Sigmoid colon (tissue), 7 donors: ENCODE data around the gene FGF14. TPM values are rescaled to one million over a fixed set of nuclear protein-coding genes. Genes with fewer than 3 reads are reported as not detected.

Source experiments
- DNase-seq: peaks from one replicate; pipeline ENCODE4 v3.0.0-alpha.2; 2019
- H3K27ac ChIP-seq, 4 donors: fragments of 200-600 bp; sonication (generic); one replicate each; pipeline ENCODE4 v1.5.1; 2016 to 2019; ENCODE audit warnings: mild to moderate bottlenecking in 1 of 4
- H3K27me3 ChIP-seq, 3 donors: fragments of 200-600 bp; sonication (generic); one replicate each; pipeline ENCODE4 v1.5.1; 2019; ENCODE audit warnings: mild to moderate bottlenecking in 1 of 3
- H3K36me3 ChIP-seq, 4 donors: fragments of 200-600 bp; sonication (generic); one replicate each; pipeline ENCODE4 v1.5.1; 2016 to 2019
- H3K4me1 ChIP-seq, 4 donors: fragments of 200-600 bp; sonication (generic); one replicate each; pipeline ENCODE4 v1.5.1; 2017 to 2019
- H3K4me3 ChIP-seq, 4 donors: fragments of 200-600 bp; sonication (generic); one replicate each; pipeline ENCODE4 v1.5.1; 2017 to 2019; ENCODE audit warnings: mild to moderate bottlenecking in 2 of 4, moderate library complexity in 1 of 4
- H3K9me3 ChIP-seq, 4 donors: fragments of 200-600 bp in 3 of 4; sonication (generic) in 3 of 4; one replicate each; pipeline versions ENCODE4 v1.5.1 to v1.6.1; 2013 to 2019
- EP300 ChIP-seq, 4 donors: sonication (generic); formaldehyde crosslinking; IDR thresholded peaks; one replicate each; pipeline ENCODE4 v1.6.1; 2017; ENCODE audit warnings: antibody characterized with exemption in 4 of 4
- POLR2A ChIP-seq, 2 donors: fragments of 450-650 bp; IDR thresholded peaks; one replicate each; pipeline ENCODE4 v1.6.1; 2016; ENCODE audit warnings: antibody characterized with exemption in 2 of 2, mild to moderate bottlenecking in 2 of 2, moderate library complexity in 2 of 2
- POLR2AphosphoS5 ChIP-seq, 4 donors: sonication (generic); formaldehyde crosslinking; IDR thresholded peaks; one replicate each; pipeline ENCODE4 v1.6.1; 2017; ENCODE audit warnings: antibody characterized with exemption in 4 of 4
- WGBS, 2 donors: extraction: QIAGEN DNeasy Blood & Tissue Kit; methylation state at CpG; one replicate each; pipeline ENCODE4 v1.1.7; 2013; 5-methylcytosine and 5-hydroxymethylcytosine counted together
- intact Hi-C: fragments of 100-400 bp; cut with DNase I; formaldehyde crosslinking; loops from one replicate; pipeline ENCODE4 v1.15.1; 2023
- polyA plus RNA-seq, 3 donors: library from polyadenylated mRNA; stranded (reverse); fragments of 200-250 nt; gene quantifications; one replicate each; pipeline ENCODE4 v1.2.3, GENCODE V29; 2013
- total RNA-seq, 4 donors: library from RNA; depleted of rRNA; stranded (reverse); fragments of >200 nt; gene quantifications; one replicate each; pipeline ENCODE4 v1.1.0, GENCODE V29; 2016
- TF ChIP-seq, protein P1 (sequence below), 4 experiments: fragments of 450-650 bp in 3 of 4; fragments of 200-600 bp in 1 of 4; IDR thresholded peaks; one replicate each; pipeline ENCODE4 v1.5.1; 2016 to 2019; ENCODE audit warnings: antibody characterized with exemption in 4 of 4, mild to moderate bottlenecking in 3 of 4, moderate library complexity in 2 of 4
- donor health status: healthy with polysubstance abuse.
- donor health status: Bipolar disorder and iron deficiency.
- donor health status: healthy.

Gene FGF14
- total and polyA plus RNA-seq, 7 donors: under 0.01 to 1.6 (median 1.1) TPM

DNA sequence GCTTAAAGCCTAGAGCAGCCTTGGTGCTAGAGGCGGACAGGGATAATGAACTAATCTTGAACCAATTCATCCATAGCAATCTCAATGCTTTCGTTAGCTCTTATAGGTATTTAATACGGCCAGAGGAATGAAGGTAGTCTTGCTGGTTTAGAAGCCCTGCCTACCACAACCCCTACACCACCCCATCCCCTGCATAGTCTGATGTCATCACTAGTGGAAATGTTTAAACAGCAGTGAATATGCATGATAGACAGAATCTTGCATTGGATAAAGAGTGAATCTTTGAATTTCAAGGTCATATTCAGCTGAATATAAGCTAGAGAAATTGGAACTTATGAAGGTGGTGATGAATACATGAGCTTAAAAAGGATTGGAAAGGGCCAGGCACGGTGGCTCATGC is 627.5 kb downstream of the FGF14 start:
- no peak for DNase-seq
- WGBS, 2 donors: 80 to 89% methylated on average over 4 of the region's 4 CpGs
- Histone ChIP-seq H3K9me3 (no peaks in the 10 kb centered on the region), H3K36me3 (no peaks in the 10 kb centered on the region), H3K4me3 (no peak overlapping the region), H3K27ac (no peak overlapping the region), H3K4me1 (no peaks in the 10 kb centered on the region), H3K27me3 (no peaks in the 10 kb centered on the region)
- TF ChIP-seq POLR2AphosphoS5 (IDR thresholded peaks at IDR 0.05): no peak
- no peak for TF ChIP-seq POLR2A (IDR thresholded peaks at IDR 0.05)
- TF ChIP-seq EP300 (IDR thresholded peaks at IDR 0.05): no peak
- TF ChIP-seq, protein P1, sequence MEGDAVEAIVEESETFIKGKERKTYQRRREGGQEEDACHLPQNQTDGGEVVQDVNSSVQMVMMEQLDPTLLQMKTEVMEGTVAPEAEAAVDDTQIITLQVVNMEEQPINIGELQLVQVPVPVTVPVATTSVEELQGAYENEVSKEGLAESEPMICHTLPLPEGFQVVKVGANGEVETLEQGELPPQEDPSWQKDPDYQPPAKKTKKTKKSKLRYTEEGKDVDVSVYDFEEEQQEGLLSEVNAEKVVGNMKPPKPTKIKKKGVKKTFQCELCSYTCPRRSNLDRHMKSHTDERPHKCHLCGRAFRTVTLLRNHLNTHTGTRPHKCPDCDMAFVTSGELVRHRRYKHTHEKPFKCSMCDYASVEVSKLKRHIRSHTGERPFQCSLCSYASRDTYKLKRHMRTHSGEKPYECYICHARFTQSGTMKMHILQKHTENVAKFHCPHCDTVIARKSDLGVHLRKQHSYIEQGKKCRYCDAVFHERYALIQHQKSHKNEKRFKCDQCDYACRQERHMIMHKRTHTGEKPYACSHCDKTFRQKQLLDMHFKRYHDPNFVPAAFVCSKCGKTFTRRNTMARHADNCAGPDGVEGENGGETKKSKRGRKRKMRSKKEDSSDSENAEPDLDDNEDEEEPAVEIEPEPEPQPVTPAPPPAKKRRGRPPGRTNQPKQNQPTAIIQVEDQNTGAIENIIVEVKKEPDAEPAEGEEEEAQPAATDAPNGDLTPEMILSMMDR (IDR thresholded peaks at IDR 0.05): no peak
- intact Hi-C loops: no loop called here

- no peaks in the 10 kb centered on the region for H3K9me3 ChIP-seq
- no peaks in the 10 kb centered on the region for H3K4me1 ChIP-seq
- H3K36me3 ChIP-seq: no peaks in the 10 kb centered on the region
- TF ChIP-seq EP300 (IDR thresholded peaks at IDR 0.05) (no peak), POLR2A (IDR thresholded peaks at IDR 0.05) (no peak)
- H3K27ac ChIP-seq: no peak overlapping the region
- H3K27me3 ChIP-seq: no peaks in the 10 kb centered on the region
- no peak for DNase-seq
- WGBS, 2 donors: 72 to 78% methylated on average over 2 of the region's 2 CpGs
- intact Hi-C loops: no loop called here
- no peak overlapping the region for H3K4me3 ChIP-seq
Observed at GRCh38 chr13:101773062-101773461, 628.8 kb downstream of the FGF14 start.

GRCh38 chr13:101767131-101767530 is 634.7 kb downstream of the FGF14 start:
- WGBS, 2 donors: 81 to 86% methylated on average over 4 of the region's 4 CpGs
- TF ChIP-seq EP300 (IDR thresholded peaks at IDR 0.05): no peak
- TF ChIP-seq POLR2A (IDR thresholded peaks at IDR 0.05): no peak
- no peak for TF ChIP-seq POLR2AphosphoS5 (IDR thresholded peaks at IDR 0.05)
- TF ChIP-seq, protein P1 (IDR thresholded peaks at IDR 0.05): no peak
- H3K9me3 ChIP-seq: no peaks in the 10 kb centered on the region
- no peaks in the 10 kb centered on the region for H3K27me3 ChIP-seq
- H3K4me3 ChIP-seq: no peak overlapping the region
- no peaks in the 10 kb centered on the region for H3K4me1 ChIP-seq
- no peak for DNase-seq
- H3K36me3 ChIP-seq: no peaks in the 10 kb centered on the region
- H3K27ac ChIP-seq: no peak overlapping the region
- intact Hi-C loops: no loop called here

DNA sequence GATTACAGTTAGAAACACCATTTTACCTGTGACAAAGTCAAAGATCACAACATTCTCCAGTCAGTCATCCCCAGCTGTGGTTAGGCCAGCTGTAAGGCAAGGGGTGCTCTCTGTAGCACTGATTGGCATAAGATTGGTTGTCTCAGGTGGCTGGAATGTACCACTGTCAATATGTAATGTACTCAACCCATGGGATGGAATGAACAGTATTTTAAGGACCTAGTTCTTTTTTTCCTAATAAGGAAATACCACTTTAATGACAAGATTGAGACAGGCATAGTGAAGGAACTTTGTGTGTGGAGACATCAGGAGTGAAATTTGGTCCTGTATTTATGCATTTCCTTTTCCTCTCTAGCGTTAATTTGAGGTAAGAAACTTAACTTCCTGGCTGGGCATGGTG is 638.7 kb downstream of the FGF14 start:
- Histone ChIP-seq H3K27ac (no peak overlapping the region), H3K4me3 (no peak overlapping the region), H3K36me3 (no peaks in the 10 kb centered on the region), H3K9me3 (no peaks in the 10 kb centered on the region), H3K4me1 (no peaks in the 10 kb centered on the region), H3K27me3 (no peaks in the 10 kb centered on the region)
- no peak for TF ChIP-seq EP300 (IDR thresholded peaks at IDR 0.05)
- no peak for TF ChIP-seq POLR2AphosphoS5 (IDR thresholded peaks at IDR 0.05)
- DNase-seq: no peak
- 26 to 42% methylated on average over 1 of the region's 1 CpG for WGBS, 2 donors
- intact Hi-C loops: no loop called here

GRCh38 chr13:101757446-101758039 is 644.3 kb downstream of the FGF14 start:
- intact Hi-C loops: no loop called here
- no peak for TF ChIP-seq EP300 (IDR thresholded peaks at IDR 0.05)
- TF ChIP-seq, protein P1 (IDR thresholded peaks at IDR 0.05): no peak
- H3K27me3 ChIP-seq: no peaks in the 10 kb centered on the region
- no peaks in the 10 kb centered on the region for H3K9me3 ChIP-seq
- no peak overlapping the region for H3K27ac ChIP-seq
- no peak for DNase-seq
- H3K4me3 ChIP-seq: no peak overlapping the region
- no peaks in the 10 kb centered on the region for H3K4me1 ChIP-seq
- no peaks in the 10 kb centered on the region for H3K36me3 ChIP-seq
- 4 to 12% methylated on average over 1 of the region's 1 CpG for WGBS, 2 donors

DNA sequence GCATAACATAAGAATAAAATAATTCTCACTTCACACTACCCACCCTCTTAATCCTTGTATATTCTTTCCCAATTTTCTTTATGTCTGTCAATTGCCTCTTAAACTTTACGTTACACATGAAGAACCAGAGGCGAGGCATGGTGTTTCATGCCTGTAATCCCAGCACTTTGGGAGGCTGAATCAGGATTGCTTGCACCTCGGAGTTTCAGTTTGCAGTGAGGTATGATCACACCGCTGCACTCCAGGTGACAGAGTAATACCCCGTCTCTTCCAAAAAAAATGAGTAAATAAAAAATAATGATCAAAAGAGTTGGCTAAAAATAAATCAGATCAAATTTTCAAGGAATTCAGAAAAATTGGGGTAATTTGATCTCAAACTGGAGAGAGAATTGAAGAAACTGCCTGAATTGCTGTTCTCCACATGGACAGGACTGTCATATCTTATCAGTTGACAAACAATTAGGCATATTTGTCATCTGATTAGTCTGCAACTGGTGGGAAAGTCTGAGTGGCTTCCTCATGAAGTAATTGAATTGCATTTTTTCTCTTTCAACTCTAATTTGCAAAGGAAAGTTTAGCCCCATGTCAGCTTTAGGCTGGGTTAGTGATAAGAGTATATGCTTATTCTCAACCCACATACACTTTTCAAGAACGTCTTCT is 646.5 kb downstream of the FGF14 start:
- Histone ChIP-seq H3K4me1 (no peaks in the 10 kb centered on the region), H3K9me3 (no peaks in the 10 kb centered on the region), H3K27ac (no peak overlapping the region), H3K4me3 (no peak overlapping the region), H3K27me3 (no peaks in the 10 kb centered on the region), H3K36me3 (no peaks in the 10 kb centered on the region)
- 69 to 72% methylated on average over 6 of the region's 6 CpGs for WGBS, 2 donors
- intact Hi-C loops: no loop called here
- DNase-seq: no peak
- TF ChIP-seq POLR2A (IDR thresholded peaks at IDR 0.05) (no peak), POLR2AphosphoS5 (IDR thresholded peaks at IDR 0.05) (no peak), EP300 (IDR thresholded peaks at IDR 0.05) (no peak)
- TF ChIP-seq, protein P1 (IDR thresholded peaks at IDR 0.05): no peak
